NCI-H82 (cell line): ENCODE data around the gene TOMM34.

Experiments
- DNase-seq: peaks from one replicate; lab custom pipeline; 2025; lab: John Stamatoyannopoulos, UW

Gene TOMM34

GRCh38 chr20:44894959-44895358 lies 65.2 kb downstream of the TOMM34 start:
- no peak for DNase-seq
